ENCODE data around the gene TTLL10. TPM values are rescaled to one million over a fixed set of nuclear protein-coding genes. Genes with fewer than 3 reads are reported as not detected.
A peak's percentile ranks its signal among the peaks of the same experiment; 100 is the strongest.
"Not testable (repeated sequence)": the region's sequence is repeated elsewhere in the genome, so short reads cannot be mapped to it uniquely, and the experiment has no call there.

Gene TTLL10
- total and polyA plus RNA-seq, 5 donors, result 0.09 TPM; not detected in 4

GRCh38 chr1:1150100-1150499 is 23.6 kb upstream of the TTLL10 start:
- DNase-seq (no peak), ATAC-seq (peak in 1 of 2 donors; percentile 17)
- Histone ChIP-seq H3K27ac (ENCODE audit: low read length) (no peak overlapping the region), H3K27me3 (ENCODE audit: control insufficient read depth, insufficient read depth) (no peaks in the 10 kb centered on the region), H3K4me1 (ENCODE audit: control insufficient read depth, insufficient read depth, low read length) (no peaks in the 10 kb centered on the region), H3K4me3 (ENCODE audit: low read length) (no peak overlapping the region), H3K9me3 (ENCODE audit: control insufficient read depth, low read length) (no peaks in the 10 kb centered on the region)
- WGBS, result 80% methylated on average over 12 of the region's 12 CpGs
- intact Hi-C loops (cut with DNase I), result no loop called here

DNA sequence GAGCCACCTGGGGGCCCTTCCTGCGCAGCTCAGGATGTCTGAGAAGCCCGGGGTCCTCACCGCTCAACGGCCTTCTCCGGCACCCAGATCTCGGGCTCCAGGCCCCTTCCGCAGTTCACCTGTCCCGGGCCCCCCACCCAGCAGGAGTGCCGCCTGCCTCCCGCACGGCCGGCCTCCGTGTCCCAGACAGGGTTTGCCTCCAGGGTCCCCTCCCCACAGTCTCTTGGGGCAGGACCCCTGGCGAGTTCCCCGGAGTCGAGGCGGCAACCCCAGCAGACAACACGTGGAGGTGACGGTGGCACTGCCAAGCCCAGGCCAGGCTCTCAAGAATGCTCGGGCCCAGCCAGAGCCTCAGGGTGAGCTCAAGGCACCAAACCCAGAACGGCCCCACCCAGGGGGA is 22.4 kb upstream of the TTLL10 start:
- Histone ChIP-seq H3K27ac (ENCODE audit: low read length) (no peak overlapping the region), H3K9me3 (ENCODE audit: control insufficient read depth, low read length) (no peaks in the 10 kb centered on the region), H3K4me1 (ENCODE audit: control insufficient read depth, insufficient read depth, low read length) (no peaks in the 10 kb centered on the region), H3K27me3 (ENCODE audit: control insufficient read depth, insufficient read depth) (no peaks in the 10 kb centered on the region), H3K4me3 (ENCODE audit: low read length) (no peak overlapping the region)
- ATAC-seq (no peak), DNase-seq (no peak)
- intact Hi-C loops (cut with DNase I), result no loop called here
- WGBS, result 94% methylated on average over 21 of the region's 21 CpGs

DNA sequence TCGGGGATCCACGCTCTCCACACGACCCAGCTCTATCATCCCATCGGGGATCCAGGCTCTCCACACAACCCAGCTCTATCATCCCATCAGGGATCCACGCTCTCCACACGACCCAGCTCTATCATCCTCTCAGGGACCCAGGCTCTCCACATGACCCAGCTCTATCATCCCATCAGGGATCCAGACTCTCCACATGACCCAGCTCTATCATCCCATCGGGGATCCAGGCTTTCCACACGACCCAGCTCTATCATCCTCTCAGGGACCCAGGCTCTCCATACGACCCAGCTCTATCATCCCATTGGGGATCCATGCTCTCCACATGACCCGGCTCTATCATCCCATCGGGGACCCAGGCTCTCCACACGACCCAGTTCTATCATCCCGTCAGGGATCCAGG is 21.2 kb upstream of the TTLL10 start:
- H3K4me3 ChIP-seq (ENCODE audit: low read length); ATAC-seq; intact Hi-C loops (cut with DNase I); H3K4me1 ChIP-seq (ENCODE audit: control insufficient read depth, insufficient read depth, low read length); H3K27ac ChIP-seq (ENCODE audit: low read length); H3K9me3 ChIP-seq (ENCODE audit: control insufficient read depth, low read length); DNase-seq; H3K27me3 ChIP-seq (ENCODE audit: control insufficient read depth, insufficient read depth): not testable (repeated sequence)
- WGBS, result 92% methylated on average over 13 of the region's 13 CpGs

- ATAC-seq; H3K27me3 ChIP-seq (ENCODE audit: control insufficient read depth, insufficient read depth); DNase-seq; H3K4me1 ChIP-seq (ENCODE audit: control insufficient read depth, insufficient read depth, low read length); H3K9me3 ChIP-seq (ENCODE audit: control insufficient read depth, low read length); H3K4me3 ChIP-seq (ENCODE audit: low read length); H3K27ac ChIP-seq (ENCODE audit: low read length); intact Hi-C loops (cut with DNase I): not testable (repeated sequence)
- WGBS, result 91% methylated on average over 14 of the region's 14 CpGs
Measured at GRCh38 chr1:1153215-1153614, 20.5 kb upstream of the TTLL10 start.

- 59% methylated on average over 4 of the region's 4 CpGs for WGBS
- no peak overlapping the region for H3K4me3 ChIP-seq (ENCODE audit: low read length)
- intact Hi-C loops (cut with DNase I), result no loop called here
- no peak for DNase-seq
- ATAC-seq, result no peak
- no peaks in the 10 kb centered on the region for H3K4me1 ChIP-seq (ENCODE audit: control insufficient read depth, insufficient read depth, low read length)
- H3K27ac ChIP-seq (ENCODE audit: low read length), result no peak overlapping the region
- no peaks in the 10 kb centered on the region for H3K27me3 ChIP-seq (ENCODE audit: control insufficient read depth, insufficient read depth)
- no peaks in the 10 kb centered on the region for H3K9me3 ChIP-seq (ENCODE audit: control insufficient read depth, low read length)
Measured at GRCh38 chr1:1153874-1154273, 19.8 kb upstream of the TTLL10 start.

DNA sequence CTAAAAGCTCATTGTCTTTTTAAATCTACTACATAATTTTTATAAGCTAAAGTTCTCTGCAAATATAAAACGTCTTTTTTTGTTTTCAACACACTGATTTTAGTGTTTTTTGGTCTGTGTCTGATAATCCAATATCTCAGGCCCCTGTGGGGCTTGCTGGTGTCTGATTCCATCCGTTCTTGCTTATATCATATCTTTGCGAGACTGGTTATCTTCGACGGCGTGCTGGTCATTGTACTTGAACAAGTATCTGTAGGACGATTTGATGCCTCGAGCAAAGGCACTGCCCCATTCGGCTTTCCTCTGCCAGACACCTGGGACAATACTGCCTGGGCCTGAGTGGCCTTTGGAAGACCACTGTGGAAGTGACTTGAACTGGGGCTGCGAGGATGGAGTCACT is 18.4 kb upstream of the TTLL10 start:
- intact Hi-C loops (cut with DNase I), result no loop called here
- Histone ChIP-seq H3K4me1 (ENCODE audit: control insufficient read depth, insufficient read depth, low read length) (no peaks in the 10 kb centered on the region), H3K27me3 (ENCODE audit: control insufficient read depth, insufficient read depth) (no peaks in the 10 kb centered on the region), H3K4me3 (ENCODE audit: low read length) (no peak overlapping the region), H3K9me3 (ENCODE audit: control insufficient read depth, low read length) (no peaks in the 10 kb centered on the region), H3K27ac (ENCODE audit: low read length) (no peak overlapping the region)
- DNase-seq, result no peak
- 54% methylated on average over 10 of the region's 10 CpGs for WGBS
- ATAC-seq, result no peak

GRCh38 chr1:1156140-1157032 is 17.3 kb upstream of the TTLL10 start:
- no peak for ATAC-seq
- DNase-seq, result no peak

GRCh38 chr1:1157033-1157365 is 16.7 kb upstream of the TTLL10 start:
- H3K27ac ChIP-seq (ENCODE audit: low read length), result no peak overlapping the region
- ATAC-seq, result no peak
- no peak for DNase-seq
- WGBS, result 37% methylated on average over 8 of the region's 9 CpGs
- no peaks in the 10 kb centered on the region for H3K27me3 ChIP-seq (ENCODE audit: control insufficient read depth, insufficient read depth)
- no peak overlapping the region for H3K4me3 ChIP-seq (ENCODE audit: low read length)
- intact Hi-C loops (cut with DNase I), result no loop called here
- H3K9me3 ChIP-seq (ENCODE audit: control insufficient read depth, low read length), result no peaks in the 10 kb centered on the region
- H3K4me1 ChIP-seq (ENCODE audit: control insufficient read depth, insufficient read depth, low read length), result no peaks in the 10 kb centered on the region

More at GRCh38 chr1:1156140-1157032, 17.3 kb upstream of the TTLL10 start:
- Histone ChIP-seq H3K4me1 (ENCODE audit: control insufficient read depth, insufficient read depth, low read length) (no peaks in the 10 kb centered on the region), H3K4me3 (ENCODE audit: low read length) (no peak overlapping the region), H3K27me3 (ENCODE audit: control insufficient read depth, insufficient read depth) (no peaks in the 10 kb centered on the region), H3K27ac (ENCODE audit: low read length) (no peak overlapping the region), H3K9me3 (ENCODE audit: control insufficient read depth, low read length) (no peaks in the 10 kb centered on the region)
- intact Hi-C loops (cut with DNase I), result no loop called here
- 68% methylated on average over 26 of the region's 26 CpGs for WGBS

GRCh38 chr1:1157426-1157913 is 16.2 kb upstream of the TTLL10 start:
- intact Hi-C loops (cut with DNase I), result no loop called here
- peak; percentile 94 for ATAC-seq
- Histone ChIP-seq H3K4me3 (ENCODE audit: low read length) (peak overlapping the region; percentile 71), H3K27ac (ENCODE audit: low read length) (peak overlapping the region; percentile 98), H3K9me3 (ENCODE audit: control insufficient read depth, low read length) (no peaks in the 10 kb centered on the region), H3K4me1 (ENCODE audit: control insufficient read depth, insufficient read depth, low read length) (no peaks in the 10 kb centered on the region), H3K27me3 (ENCODE audit: control insufficient read depth, insufficient read depth) (no peaks in the 10 kb centered on the region)
- under 1% methylated on average over 29 of the region's 29 CpGs for WGBS
- peak; percentile 93 to 97 (median 96) for DNase-seq

GRCh38 chr1:1157914-1158710 is 15.6 kb upstream of the TTLL10 start:
- H3K27me3 ChIP-seq (ENCODE audit: control insufficient read depth, insufficient read depth), result no peaks in the 10 kb centered on the region
- ATAC-seq, result peak; percentile 63 to 72
- H3K4me1 ChIP-seq (ENCODE audit: control insufficient read depth, insufficient read depth, low read length), result no peaks in the 10 kb centered on the region
- WGBS, result 8% methylated on average over 46 of the region's 46 CpGs
- peak; percentile 77 to 89 (median 88) for DNase-seq
- H3K4me3 ChIP-seq (ENCODE audit: low read length), result peak overlapping the region; percentile 71
- no peaks in the 10 kb centered on the region for H3K9me3 ChIP-seq (ENCODE audit: control insufficient read depth, low read length)
- peak overlapping the region; percentile 98 for H3K27ac ChIP-seq (ENCODE audit: low read length)
- intact Hi-C loops (cut with DNase I), result no loop called here

- Histone ChIP-seq H3K4me1 (ENCODE audit: control insufficient read depth, insufficient read depth, low read length) (no peaks in the 10 kb centered on the region), H3K4me3 (ENCODE audit: low read length) (no peak overlapping the region), H3K9me3 (ENCODE audit: control insufficient read depth, low read length) (no peaks in the 10 kb centered on the region), H3K27ac (ENCODE audit: low read length) (no peak overlapping the region), H3K27me3 (ENCODE audit: control insufficient read depth, insufficient read depth) (no peaks in the 10 kb centered on the region)
- peak in 1 of 3 donors; percentile 17 for DNase-seq
- intact Hi-C loops (cut with DNase I), result no loop called here
- WGBS, result 87% methylated on average over 23 of the region's 23 CpGs
- no peak for ATAC-seq
Measured at GRCh38 chr1:1160281-1160930, 13.3 kb upstream of the TTLL10 start.
